PC-3 (cell line): Measurements from ENCODE around the gene SPATA33.

Experiments used
- EZH2 ChIP-seq: fragments of 300-600 bp; sonication (generic); IDR thresholded peaks from one replicate; pipeline ENCODE4 v1.6.1; 2017; ENCODE audit warnings: antibody characterized with exemption, mild to moderate bottlenecking, low read length; ENCODE audit not compliant: unreplicated experiment
- TF ChIP-seq, protein P1 (sequence below): fragments of 300-600 bp; sonication (generic); conservative IDR thresholded peaks from 2 replicates; pipeline ENCODE4 v1.5.1; 2017; ENCODE audit warnings: antibody characterized with exemption, low read depth, mild to moderate bottlenecking, low read length

DNA sequence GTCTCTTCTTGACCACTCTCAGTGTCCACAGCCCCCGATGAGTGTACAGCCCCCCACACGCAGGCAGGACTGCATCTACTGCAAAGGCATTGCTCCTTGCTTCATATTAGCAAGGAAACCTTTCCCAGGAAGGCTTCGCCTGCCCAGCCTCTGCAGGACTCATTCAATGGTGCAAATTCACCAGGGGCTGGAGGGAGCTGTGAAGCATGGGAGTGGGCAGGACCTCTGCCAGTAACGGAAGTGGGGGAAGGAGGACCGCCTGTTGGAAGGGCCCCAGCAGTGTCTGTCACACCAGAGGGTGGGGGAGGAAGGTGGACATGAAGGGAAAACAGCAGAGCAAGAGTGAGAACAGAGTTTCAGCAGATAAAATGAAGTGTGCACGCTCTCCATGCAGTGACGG is 2.5 kb downstream of the SPATA33 start:
- TF ChIP-seq, protein P1, sequence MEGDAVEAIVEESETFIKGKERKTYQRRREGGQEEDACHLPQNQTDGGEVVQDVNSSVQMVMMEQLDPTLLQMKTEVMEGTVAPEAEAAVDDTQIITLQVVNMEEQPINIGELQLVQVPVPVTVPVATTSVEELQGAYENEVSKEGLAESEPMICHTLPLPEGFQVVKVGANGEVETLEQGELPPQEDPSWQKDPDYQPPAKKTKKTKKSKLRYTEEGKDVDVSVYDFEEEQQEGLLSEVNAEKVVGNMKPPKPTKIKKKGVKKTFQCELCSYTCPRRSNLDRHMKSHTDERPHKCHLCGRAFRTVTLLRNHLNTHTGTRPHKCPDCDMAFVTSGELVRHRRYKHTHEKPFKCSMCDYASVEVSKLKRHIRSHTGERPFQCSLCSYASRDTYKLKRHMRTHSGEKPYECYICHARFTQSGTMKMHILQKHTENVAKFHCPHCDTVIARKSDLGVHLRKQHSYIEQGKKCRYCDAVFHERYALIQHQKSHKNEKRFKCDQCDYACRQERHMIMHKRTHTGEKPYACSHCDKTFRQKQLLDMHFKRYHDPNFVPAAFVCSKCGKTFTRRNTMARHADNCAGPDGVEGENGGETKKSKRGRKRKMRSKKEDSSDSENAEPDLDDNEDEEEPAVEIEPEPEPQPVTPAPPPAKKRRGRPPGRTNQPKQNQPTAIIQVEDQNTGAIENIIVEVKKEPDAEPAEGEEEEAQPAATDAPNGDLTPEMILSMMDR, result no peak
- no peak for TF ChIP-seq EZH2
